AG04450 (cell line): ENCODE results near the gene TBC1D20. TPM values are rescaled to one million over a fixed set of nuclear protein-coding genes. Genes with fewer than 3 reads are reported as not detected.

Source experiments
- CTCF ChIA-PET: fragments of 300-600, 350-600 bp; formaldehyde crosslinking; extraction: SDS; loops from one replicate; lab custom pipeline; 2022; ENCODE audit warnings: antibody characterized with exemption, inconsistent platforms; lab: Charles Lee
- POLR2A ChIA-PET: fragments of 350-600 bp; formaldehyde crosslinking; extraction: SDS; loops from one replicate; lab custom pipeline; 2021; ENCODE audit warnings: antibody characterized with exemption, inconsistent platforms; lab: Yijun Ruan, JAX
- DNase-seq: peaks from one replicate; pipeline ENCODE4 v3.0.0-alpha.2; 2011; ENCODE audit warnings: low read depth, low spot score
- H3K27ac ChIP-seq: one replicate; pipeline ENCODE4 v1.5.1; 2012; ENCODE audit warnings: low read depth, low read length, control low read depth
- H3K27me3 ChIP-seq: one replicate; pipeline ENCODE4 v1.6.0; 2012; ENCODE audit warnings: low read length; ENCODE audit not compliant: control insufficient read depth, insufficient read depth
- H3K4me3 ChIP-seq: 2 replicates; pipeline ENCODE4 v1.5.1; 2011; ENCODE audit warnings: mild to moderate bottlenecking, low read depth, low read length, control low read depth
- H3K9me3 ChIP-seq: 2 replicates; pipeline ENCODE4 v1.5.1; 2012; ENCODE audit warnings: low read length; ENCODE audit not compliant: control insufficient read depth, insufficient read depth
- CTCF ChIP-seq: IDR thresholded peaks from 2 replicates; pipeline ENCODE4 v1.5.1; 2011; ENCODE audit warnings: low read depth, low read length, control low read depth, inconsistent platforms
- polyA plus RNA-seq: library from polyadenylated mRNA; depleted of rRNA; stranded (reverse); fragments of >200 nt; gene quantifications from 2 replicates; pipeline ENCODE4 v1.2.3, GENCODE V29; 2011

TBC1D20 gene
- polyA plus RNA-seq, 1 experiment: 40.1 TPM

- ChIA-PET CTCF (interaction anchor here (1.7 kb wide), 1 partner anchor 30 kb away, joined by 8 read pairs; no protein-coding TSS in a partner anchor), POLR2A (no interaction called here)
- Histone ChIP-seq H3K27me3 (no peaks in the 10 kb centered on the region), H3K4me3 (peak overlapping the region; percentile 81), H3K27ac (peak overlapping the region; percentile 91), H3K9me3 (no peaks in the 10 kb centered on the region; the same call in 1 of the 2 replicates)
- DNase-seq: no peak
- no peak for TF ChIP-seq CTCF
These were observed 807 bp downstream of the TBC1D20 start for GRCh38 chr20:461254-462198.

- ChIA-PET POLR2A (interaction anchor here (1.2 kb wide), 1 partner anchor 18 kb away, joined by 3 read pairs; no protein-coding TSS in a partner anchor), CTCF (interaction anchor here (1.7 kb wide), 1 partner anchor 29 kb away, joined by 8 read pairs; no protein-coding TSS in a partner anchor)
- H3K9me3 ChIP-seq: no peaks in the 10 kb centered on the region; the same call in 1 of the 2 replicates
- no peak for DNase-seq
- H3K27me3 ChIP-seq: no peaks in the 10 kb centered on the region
- no peak overlapping the region for H3K27ac ChIP-seq
- no peak for TF ChIP-seq CTCF
- peak overlapping the region; percentile 81 for H3K4me3 ChIP-seq
These were observed 1.6 kb downstream of the TBC1D20 start for GRCh38 chr20:460707-461106.

GRCh38 chr20:460180-460579 lies 2.2 kb downstream of the TBC1D20 start:
- Histone ChIP-seq H3K9me3 (no peaks in the 10 kb centered on the region; the same call in 1 of the 2 replicates), H3K4me3 (peak overlapping the region; percentile 81), H3K27ac (no peak overlapping the region), H3K27me3 (no peaks in the 10 kb centered on the region)
- DNase-seq: no peak
- no peak for TF ChIP-seq CTCF
- ChIA-PET POLR2A (interaction anchor here (1.2 kb wide), 1 partner anchor 18 kb away, joined by 3 read pairs; no protein-coding TSS in a partner anchor), CTCF (interaction anchor here (0.7 to 1.7 kb wide), 4 partner anchors 18 to 246 kb away, joined by 3 to 8 read pairs (median 4); no protein-coding TSS in a partner anchor)

- no peaks in the 10 kb centered on the region; the same call in 1 of the 2 replicates for H3K9me3 ChIP-seq
- no peak for DNase-seq
- H3K27me3 ChIP-seq: no peaks in the 10 kb centered on the region
- H3K27ac ChIP-seq: no peak overlapping the region
- CTCF ChIA-PET: interaction anchor here (0.9 to 1.4 kb wide), 2 partner anchors 19 to 128 kb away, joined by 3 read pairs; no protein-coding TSS in a partner anchor
- TF ChIP-seq CTCF: no peak
- no peak overlapping the region for H3K4me3 ChIP-seq
- POLR2A ChIA-PET: no interaction called here
These were observed 3.6 kb downstream of the TBC1D20 start for GRCh38 chr20:458776-459175.
